ENCODE measurements around the gene DNAH12.
A peak's percentile ranks its signal among the peaks of the same experiment; 100 is the strongest.
"Not testable (repeated sequence)": the region's sequence is repeated elsewhere in the genome, so short reads cannot be mapped to it uniquely, and the experiment has no call there.

DNAH12 gene

DNA sequence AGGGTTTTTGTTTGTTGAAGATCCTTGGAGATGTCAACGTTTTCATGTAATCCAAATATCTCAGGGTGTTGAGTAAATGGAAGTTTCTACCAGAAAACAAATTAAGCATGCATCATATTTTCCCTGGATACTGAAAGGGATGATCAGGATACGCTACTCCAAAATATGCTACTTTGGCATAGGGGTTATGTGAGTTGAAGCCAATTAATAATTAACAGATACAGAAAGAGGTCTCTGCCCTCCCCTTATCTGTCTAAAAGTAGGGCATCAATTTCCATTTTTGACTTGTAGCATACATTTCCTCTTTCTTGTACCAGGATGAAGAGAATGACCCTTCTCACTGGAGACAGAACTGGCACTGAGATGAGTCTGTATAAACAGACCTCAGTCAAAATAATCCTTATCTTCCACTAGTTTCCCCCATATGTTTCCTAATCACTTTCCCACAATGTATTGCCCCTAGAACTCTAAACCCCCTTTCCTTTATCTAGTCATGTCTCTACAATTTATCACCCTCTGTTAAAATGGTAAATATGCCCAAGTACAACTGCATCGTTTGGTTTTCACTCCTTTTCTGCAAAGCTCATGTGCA lies 234.3 kb downstream of the DNAH12 start:
- Histone ChIP-seq H3K23ac (ENCODE audit: low read length) (no peak overlapping the region), H2BK12ac (ENCODE audit: low read length) (no peak overlapping the region), H4K91ac (ENCODE audit: low read depth, low read length) (no peak overlapping the region), H3K9ac (ENCODE audit: low read length) (no peak overlapping the region), H4K12ac (ENCODE audit: low read depth, low read length) (no peak overlapping the region), H3K79me2 (ENCODE audit: control insufficient read depth, insufficient read depth, low read length, poor library complexity) (no peaks in the 10 kb centered on the region), H4K8ac (ENCODE audit: low read depth, low read length) (no peak overlapping the region), H3K27me3 (ENCODE audit: insufficient read depth, low read length) (no peaks in the 10 kb centered on the region), H3K18ac (ENCODE audit: low read length) (no peak overlapping the region), H2AFZ (ENCODE audit: insufficient read depth, low read length, poor library complexity) (no peak overlapping the region), H3K4me2 (ENCODE audit: low read length) (no peak overlapping the region), H3K14ac (ENCODE audit: low read length) (no peak overlapping the region), H3K36me3 (ENCODE audit: control insufficient read depth in 1 of 2, insufficient read depth in 2 of 2, low read length in 2 of 2) (no peaks in the 10 kb centered on the region), H3K9me3 (ENCODE audit: insufficient read depth, low read depth, low read length) (no peaks in the 10 kb centered on the region), H3K27ac (ENCODE audit: low read depth, low read length) (no peak overlapping the region), H3K4ac (ENCODE audit: low read depth, low read length) (no peak overlapping the region), H3K4me3 (ENCODE audit: low read depth, low read length) (no peak overlapping the region), H2AK5ac (ENCODE audit: low read length) (no peak overlapping the region), H3K4me1 (ENCODE audit: control insufficient read depth in 1 of 2, insufficient read depth in 2 of 2, low read length in 2 of 2) (no peaks in the 10 kb centered on the region), H3K79me1 (ENCODE audit: low read length) (no peaks in the 10 kb centered on the region), H2BK5ac (ENCODE audit: low read depth, low read length, poor library complexity) (no peak overlapping the region), H2BK120ac (ENCODE audit: insufficient read depth, low read length, poor library complexity) (no peak overlapping the region)
- no peak for DNase-seq
- WGBS (ENCODE audit: extremely low coverage, insufficient coverage, insufficient read length), result no CpG with 5 or more reads among the region's 3 CpGs

DNA sequence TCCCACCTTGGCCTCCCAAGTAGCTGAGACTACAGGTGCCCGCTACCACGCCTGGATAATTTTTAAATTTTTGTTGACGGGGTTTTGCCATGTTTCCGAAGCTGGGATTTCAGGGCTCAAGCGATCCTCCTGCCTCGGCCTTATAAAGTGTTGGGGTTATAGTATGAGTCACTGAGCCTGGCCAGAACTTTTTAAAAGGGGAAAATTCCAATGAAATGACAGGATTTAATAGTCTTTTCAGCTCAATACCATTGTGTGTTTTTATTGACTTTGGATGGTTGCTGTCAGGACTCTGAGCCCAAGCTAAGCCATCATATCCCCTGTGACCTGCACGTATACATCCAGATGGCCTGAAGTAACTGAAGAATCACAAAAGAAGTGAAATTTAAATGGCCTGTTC lies 240.6 kb downstream of the DNAH12 start:
- not testable (repeated sequence) for H4K8ac ChIP-seq (ENCODE audit: low read depth, low read length); H3K79me2 ChIP-seq (ENCODE audit: control insufficient read depth, insufficient read depth, low read length, poor library complexity); H3K27me3 ChIP-seq (ENCODE audit: insufficient read depth, low read length); H3K14ac ChIP-seq (ENCODE audit: low read length); H3K23ac ChIP-seq (ENCODE audit: low read length); H3K4ac ChIP-seq (ENCODE audit: low read depth, low read length); H3K36me3 ChIP-seq (ENCODE audit: control insufficient read depth in 1 of 2, insufficient read depth in 2 of 2, low read length in 2 of 2); H4K12ac ChIP-seq (ENCODE audit: low read depth, low read length); H2BK120ac ChIP-seq (ENCODE audit: insufficient read depth, low read length, poor library complexity); H3K4me1 ChIP-seq (ENCODE audit: control insufficient read depth in 1 of 2, insufficient read depth in 2 of 2, low read length in 2 of 2); H2BK5ac ChIP-seq (ENCODE audit: low read depth, low read length, poor library complexity); H3K4me2 ChIP-seq (ENCODE audit: low read length); H3K27ac ChIP-seq (ENCODE audit: low read depth, low read length); H3K79me1 ChIP-seq (ENCODE audit: low read length); H3K9ac ChIP-seq (ENCODE audit: low read length); H2AK5ac ChIP-seq (ENCODE audit: low read length); H2AFZ ChIP-seq (ENCODE audit: insufficient read depth, low read length, poor library complexity); H3K4me3 ChIP-seq (ENCODE audit: low read depth, low read length); H3K9me3 ChIP-seq (ENCODE audit: insufficient read depth, low read depth, low read length); H4K91ac ChIP-seq (ENCODE audit: low read depth, low read length); DNase-seq; H2BK12ac ChIP-seq (ENCODE audit: low read length); H3K18ac ChIP-seq (ENCODE audit: low read length)
- no CpG with 5 or more reads among the region's 7 CpGs for WGBS (ENCODE audit: extremely low coverage, insufficient coverage, insufficient read length)

DNA sequence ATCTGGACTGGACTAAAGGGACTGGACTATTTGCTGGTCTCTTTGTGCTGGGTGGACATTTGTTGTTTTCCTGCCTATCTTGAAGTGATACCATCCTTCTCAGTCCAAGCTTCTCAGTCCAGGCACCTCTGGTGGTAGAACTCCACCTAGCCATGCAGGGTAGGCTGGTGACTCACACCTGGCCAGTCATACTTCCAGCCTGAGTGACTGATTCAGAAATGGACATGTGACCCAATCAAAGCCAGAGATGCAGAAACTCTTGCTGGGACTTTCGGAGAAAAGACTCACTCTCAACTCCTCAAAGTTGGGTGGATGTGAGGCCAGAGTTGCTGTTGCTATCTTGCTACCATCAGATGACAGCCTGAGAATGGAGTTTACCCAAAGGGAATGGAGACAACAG lies 246.1 kb downstream of the DNAH12 start:
- no peak overlapping the region for H2BK120ac ChIP-seq (ENCODE audit: insufficient read depth, low read length, poor library complexity)
- no peak overlapping the region for H2BK12ac ChIP-seq (ENCODE audit: low read length)
- no peak overlapping the region for H2AFZ ChIP-seq (ENCODE audit: insufficient read depth, low read length, poor library complexity)
- DNase-seq, result peak; percentile 70 to 73
- no peaks in the 10 kb centered on the region for H3K27me3 ChIP-seq (ENCODE audit: insufficient read depth, low read length)
- H3K14ac ChIP-seq (ENCODE audit: low read length), result no peak overlapping the region
- H2AK5ac ChIP-seq (ENCODE audit: low read length), result no peak overlapping the region
- H3K9me3 ChIP-seq (ENCODE audit: insufficient read depth, low read depth, low read length), result no peaks in the 10 kb centered on the region
- WGBS (ENCODE audit: extremely low coverage, insufficient coverage, insufficient read length), result no CpG with 5 or more reads among the region's 1 CpG
- H3K27ac ChIP-seq (ENCODE audit: low read depth, low read length), result no peak overlapping the region
- no peak overlapping the region for H3K9ac ChIP-seq (ENCODE audit: low read length)
- H4K91ac ChIP-seq (ENCODE audit: low read depth, low read length), result no peak overlapping the region
- no peaks in the 10 kb centered on the region for H3K79me1 ChIP-seq (ENCODE audit: low read length)
- H3K23ac ChIP-seq (ENCODE audit: low read length), result no peak overlapping the region
- H3K36me3 ChIP-seq (ENCODE audit: control insufficient read depth in 1 of 2, insufficient read depth in 2 of 2, low read length in 2 of 2), result no peaks in the 10 kb centered on the region
- no peaks in the 10 kb centered on the region for H3K79me2 ChIP-seq (ENCODE audit: control insufficient read depth, insufficient read depth, low read length, poor library complexity)
- H3K18ac ChIP-seq (ENCODE audit: low read length), result no peak overlapping the region
- H3K4me1 ChIP-seq (ENCODE audit: control insufficient read depth in 1 of 2, insufficient read depth in 2 of 2, low read length in 2 of 2), result peaks cover 0 to 3% of the 10 kb centered on the region in 2 experiments
- H3K4me3 ChIP-seq (ENCODE audit: low read depth, low read length), result no peak overlapping the region
- H4K8ac ChIP-seq (ENCODE audit: low read depth, low read length), result no peak overlapping the region
- H2BK5ac ChIP-seq (ENCODE audit: low read depth, low read length, poor library complexity), result no peak overlapping the region
- H4K12ac ChIP-seq (ENCODE audit: low read depth, low read length), result no peak overlapping the region
- no peak overlapping the region for H3K4ac ChIP-seq (ENCODE audit: low read depth, low read length)
- no peak overlapping the region for H3K4me2 ChIP-seq (ENCODE audit: low read length)

DNA sequence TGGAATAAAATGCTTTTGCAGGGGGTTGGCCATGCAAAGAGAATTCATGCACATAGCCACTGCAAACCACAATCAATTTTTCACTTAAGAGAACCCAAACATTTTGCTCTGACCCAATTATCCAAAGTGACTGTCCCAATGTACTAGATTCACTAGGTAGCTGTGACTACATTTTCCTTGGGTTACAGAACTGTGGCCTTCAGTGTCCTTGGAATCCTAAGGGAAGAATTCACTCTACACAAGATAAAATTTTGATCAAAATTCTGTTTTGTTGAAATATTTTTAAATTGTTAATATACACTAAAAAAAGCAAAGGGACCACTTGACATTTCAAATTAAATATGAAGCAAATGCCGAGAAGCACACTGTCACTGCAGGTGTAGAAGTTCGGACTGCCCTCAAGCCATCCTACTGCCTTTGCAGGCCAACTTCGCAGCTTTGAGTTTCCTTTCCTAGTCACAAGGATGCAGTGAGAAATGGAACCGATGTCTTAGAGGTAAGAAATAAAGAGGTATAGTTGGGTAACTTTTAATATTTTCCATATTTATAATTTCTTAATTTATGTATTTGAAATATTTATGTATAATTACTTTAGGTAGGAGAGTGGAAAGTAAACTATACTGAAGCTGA lies 251.1 kb downstream of the DNAH12 start:
- Histone ChIP-seq H3K9me3 (ENCODE audit: insufficient read depth, low read depth, low read length) (no peaks in the 10 kb centered on the region), H2AK5ac (ENCODE audit: low read length) (no peak overlapping the region)

More for the DNA sequence above, 251.1 kb downstream of the DNAH12 start:
- no peak overlapping the region for H3K14ac ChIP-seq (ENCODE audit: low read length)
- H2AFZ ChIP-seq (ENCODE audit: insufficient read depth, low read length, poor library complexity), result no peak overlapping the region
- no peak overlapping the region for H3K9ac ChIP-seq (ENCODE audit: low read length)
- H3K27me3 ChIP-seq (ENCODE audit: insufficient read depth, low read length), result no peaks in the 10 kb centered on the region
- H4K91ac ChIP-seq (ENCODE audit: low read depth, low read length), result no peak overlapping the region
- H2BK12ac ChIP-seq (ENCODE audit: low read length), result no peak overlapping the region
- H3K36me3 ChIP-seq (ENCODE audit: control insufficient read depth in 1 of 2, insufficient read depth in 2 of 2, low read length in 2 of 2), result no peaks in the 10 kb centered on the region
- H4K8ac ChIP-seq (ENCODE audit: low read depth, low read length), result no peak overlapping the region
- H3K4me2 ChIP-seq (ENCODE audit: low read length), result no peak overlapping the region
- no peak overlapping the region for H2BK120ac ChIP-seq (ENCODE audit: insufficient read depth, low read length, poor library complexity)
- H2BK5ac ChIP-seq (ENCODE audit: low read depth, low read length, poor library complexity), result no peak overlapping the region
- DNase-seq, result no peak
- WGBS (ENCODE audit: extremely low coverage, insufficient coverage, insufficient read length), result no CpG with 5 or more reads among the region's 4 CpGs
- H3K27ac ChIP-seq (ENCODE audit: low read depth, low read length), result no peak overlapping the region
- H3K4me3 ChIP-seq (ENCODE audit: low read depth, low read length), result no peak overlapping the region
- H3K79me1 ChIP-seq (ENCODE audit: low read length), result no peaks in the 10 kb centered on the region
- H4K12ac ChIP-seq (ENCODE audit: low read depth, low read length), result no peak overlapping the region
- H3K4me1 ChIP-seq (ENCODE audit: control insufficient read depth in 1 of 2, insufficient read depth in 2 of 2, low read length in 2 of 2), result peaks cover 0 to under 1% of the 10 kb centered on the region in 2 experiments
- H3K23ac ChIP-seq (ENCODE audit: low read length), result no peak overlapping the region
- H3K18ac ChIP-seq (ENCODE audit: low read length), result no peak overlapping the region
- H3K4ac ChIP-seq (ENCODE audit: low read depth, low read length), result no peak overlapping the region
- H3K79me2 ChIP-seq (ENCODE audit: control insufficient read depth, insufficient read depth, low read length, poor library complexity), result no peaks in the 10 kb centered on the region
